CD4-positive, CD25-positive, alpha-beta regulatory T cell (primary cell): Measurements from ENCODE around the gene PRSS27. TPM values are rescaled to one million over a fixed set of nuclear protein-coding genes. Genes with fewer than 3 reads are reported as not detected.

Experiments used
- ATAC-seq, 2 donors: fragments of 150-1000 bp; cut with Tn5 transposase; one replicate each; pipeline ENCODE4 v1.10.0; 2021; ENCODE audit warnings: low read depth in 2 of 2, moderate number of reproducible peaks in 2 of 2, moderate library complexity in 1 of 2
- DNase-seq, 3 donors: peaks; one replicate each; pipeline versions ENCODE4 v3.0.0 to v3.0.0-alpha.2; 2012 to 2022; ENCODE audit warnings: mixed read lengths in 1 of 3
- H3K27ac ChIP-seq: one replicate; pipeline ENCODE4 v1.7.0; 2013; ENCODE audit warnings: mild to moderate bottlenecking, low read length; ENCODE audit not compliant: insufficient read depth, poor library complexity, severe bottlenecking
- H3K27me3 ChIP-seq: one replicate; pipeline ENCODE4 v1.7.0; 2013; ENCODE audit warnings: low read length; ENCODE audit not compliant: control insufficient read depth, insufficient read depth
- H3K36me3 ChIP-seq: one replicate; pipeline ENCODE4 v1.7.0; 2013; ENCODE audit warnings: mild to moderate bottlenecking, low read length, moderate library complexity; ENCODE audit not compliant: control insufficient read depth, insufficient read depth
- H3K4me1 ChIP-seq: 2 replicates; pipeline ENCODE4 v1.7.0; 2013; ENCODE audit warnings: mild to moderate bottlenecking, low read length; ENCODE audit not compliant: insufficient read depth, control insufficient read depth, poor library complexity, severe bottlenecking
- H3K4me3 ChIP-seq: one replicate; pipeline ENCODE4 v1.7.0; 2013; ENCODE audit warnings: low read depth, mild to moderate bottlenecking, low read length, moderate library complexity
- H3K9me3 ChIP-seq, 2 experiments: 1 replicate in 1 of 2; 2 replicates in 1 of 2; pipeline ENCODE4 v1.7.0; 2013; ENCODE audit warnings: low read length in 2 of 2, mild to moderate bottlenecking in 1 of 2, moderate library complexity in 1 of 2; ENCODE audit not compliant: control insufficient read depth in 2 of 2
- H3K27ac Mint-ChIP-seq, 3 donors: one replicate each; pipeline ENCODE4 v1.8.0; 2020 to 2022; ENCODE audit warnings: mild to moderate bottlenecking in 3 of 3, mixed read lengths in 3 of 3, moderate library complexity in 2 of 3
- H3K27me3 Mint-ChIP-seq: one replicate; pipeline ENCODE4 v1.8.0; 2022; ENCODE audit warnings: mild to moderate bottlenecking, mixed read lengths
- H3K36me3 Mint-ChIP-seq: one replicate; pipeline ENCODE4 v1.8.0; 2020; ENCODE audit warnings: mixed read lengths
- H3K4me1 Mint-ChIP-seq, 4 donors: one replicate each; pipeline ENCODE4 v1.8.0; 2020 to 2022; ENCODE audit warnings: mixed read lengths in 4 of 4, mild to moderate bottlenecking in 1 of 4
- H3K4me3 Mint-ChIP-seq, 4 donors: one replicate each; pipeline ENCODE4 v1.8.0; 2020 to 2022; ENCODE audit warnings: mild to moderate bottlenecking in 4 of 4, mixed read lengths in 4 of 4, moderate library complexity in 3 of 4
- H3K9me3 Mint-ChIP-seq, 7 donors: one replicate each; pipeline ENCODE4 v1.8.0; 2020 to 2022; ENCODE audit warnings: mixed read lengths in 7 of 7, mild to moderate bottlenecking in 3 of 7, moderate library complexity in 2 of 7
- polyA plus RNA-seq, 4 donors: library from polyadenylated mRNA; unstranded; fragments of 300-500 nt; fragmentation: Illumina TruSeq; gene quantifications; one replicate each; pipeline ENCODE4 v1.2.3, GENCODE V29; 2021
- total RNA-seq: library from RNA; stranded (reverse); gene quantifications from one replicate; pipeline ENCODE4 v1.2.3, GENCODE V29; 2022

PRSS27 gene
- total and polyA plus RNA-seq, 5 donors from 2014 or later: 0.13 to 0.81 (median 0.14) TPM; not detected in 2

DNA sequence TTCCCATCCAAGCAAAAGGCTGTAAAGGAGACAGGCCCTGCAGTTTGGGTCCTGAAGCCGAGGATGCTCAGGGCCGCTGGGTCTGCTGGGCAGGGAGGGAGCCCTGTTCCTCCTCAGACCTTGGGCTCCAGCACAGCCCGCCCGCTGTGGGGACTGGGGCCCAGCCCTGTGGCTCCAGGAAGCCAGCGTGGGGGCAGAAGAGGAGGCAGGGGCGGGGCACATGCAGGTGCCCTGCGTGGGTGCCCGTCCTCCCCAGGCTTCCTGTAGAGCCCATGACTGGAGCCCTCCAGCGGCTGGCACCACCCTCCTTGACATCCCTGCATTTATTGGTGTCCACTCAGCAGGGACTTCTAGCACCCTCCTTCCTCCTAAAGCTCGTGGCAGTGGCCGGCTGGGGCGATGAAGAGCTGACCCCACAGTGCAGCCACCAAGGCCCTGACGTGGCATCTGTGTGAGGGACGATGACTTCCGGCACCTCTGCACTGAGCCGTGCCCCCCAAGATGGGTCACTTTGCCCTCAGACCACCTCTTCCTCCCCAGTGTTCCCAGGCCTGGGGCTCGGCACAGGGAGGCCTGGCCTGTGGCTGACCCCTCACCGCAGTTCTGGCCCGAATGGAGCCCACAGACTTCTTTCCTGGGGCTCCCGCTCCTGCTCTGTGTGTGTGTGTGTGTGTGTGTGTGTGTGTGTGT is 9.9 kb downstream of the PRSS27 start:
- Histone ChIP-seq H3K27ac (no peak overlapping the region), H3K4me1 (no peaks in the 10 kb centered on the region), H3K36me3 (peaks cover 16% of the 10 kb centered on the region), H3K27me3 (no peaks in the 10 kb centered on the region), H3K4me3 (no peak overlapping the region), H3K9me3 (no peaks in the 10 kb centered on the region)
- ATAC-seq: no peak
- peaks cover 6% of the 10 kb centered on the region for H3K36me3 Mint-ChIP-seq
- peak in 1 of 3 donors; percentile 16 for DNase-seq
- H3K9me3 Mint-ChIP-seq: peaks cover 0 to 2% (median 0%) of the 10 kb centered on the region in 7 donors
- peaks cover 0 to 8% (median 3%) of the 10 kb centered on the region in 4 donors for H3K4me1 Mint-ChIP-seq
- peaks cover 11% of the 10 kb centered on the region for H3K27me3 Mint-ChIP-seq
- H3K27ac Mint-ChIP-seq: peak overlapping the region in 1 of 3 donors; percentile 83
- H3K4me3 Mint-ChIP-seq: no peak overlapping the region

- peaks cover 7% of the 10 kb centered on the region for H3K27me3 Mint-ChIP-seq
- peaks cover 0 to 5% (median 1%) of the 10 kb centered on the region in 4 donors for H3K4me1 Mint-ChIP-seq
- DNase-seq: no peak
- H3K36me3 Mint-ChIP-seq: peaks cover 6% of the 10 kb centered on the region
- H3K27me3 ChIP-seq: no peaks in the 10 kb centered on the region
- H3K27ac Mint-ChIP-seq: no peak overlapping the region
- H3K4me1 ChIP-seq: no peaks in the 10 kb centered on the region
- H3K4me3 Mint-ChIP-seq: no peak overlapping the region
- no peak for ATAC-seq
- no peak overlapping the region for H3K4me3 ChIP-seq
- peaks cover 16% of the 10 kb centered on the region for H3K36me3 ChIP-seq
- no peak overlapping the region for H3K27ac ChIP-seq
- H3K9me3 ChIP-seq: no peaks in the 10 kb centered on the region
- H3K9me3 Mint-ChIP-seq: peaks cover 0 to 2% (median 0%) of the 10 kb centered on the region in 7 donors
Observed at GRCh38 chr16:2709588-2709984, 10.4 kb downstream of the PRSS27 start.

DNA sequence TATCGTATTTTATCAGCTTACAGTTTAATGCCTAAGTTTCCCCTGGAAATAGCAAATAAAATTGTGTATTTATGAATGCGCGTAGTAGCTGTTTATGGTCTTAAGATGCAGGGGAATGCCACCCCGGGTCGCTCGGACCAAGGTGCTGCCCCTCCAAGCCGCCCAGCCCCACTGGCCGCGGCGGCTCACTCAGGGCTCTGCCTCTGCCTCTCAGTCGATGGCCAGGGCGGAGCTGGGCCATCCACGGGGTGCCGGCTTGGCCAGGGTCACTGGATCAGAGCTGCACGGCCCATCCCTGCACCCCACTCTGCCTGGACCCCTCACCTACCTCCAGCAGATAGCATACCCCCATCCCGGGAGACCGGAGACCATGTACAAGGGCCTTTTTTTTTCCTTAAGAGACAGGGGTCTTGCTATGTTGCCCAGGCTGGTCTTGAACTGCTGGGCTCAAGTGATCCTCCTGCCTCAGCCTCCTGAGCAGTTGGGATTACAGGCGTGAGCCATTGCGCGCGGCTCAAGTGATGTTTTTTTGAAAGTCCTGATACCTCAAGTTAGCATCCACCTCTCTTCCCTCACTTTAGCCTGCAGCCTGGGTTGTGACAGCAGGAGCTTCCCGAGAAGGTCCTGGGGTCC is 11.0 kb downstream of the PRSS27 start:
- ATAC-seq: no peak
- no peak overlapping the region for H3K27ac Mint-ChIP-seq
- peaks cover 0 to 2% (median 0%) of the 10 kb centered on the region in 7 donors for H3K9me3 Mint-ChIP-seq
- no peak overlapping the region for H3K27ac ChIP-seq
- H3K27me3 Mint-ChIP-seq: peaks cover 6% of the 10 kb centered on the region
- H3K4me1 ChIP-seq: no peaks in the 10 kb centered on the region
- H3K4me3 ChIP-seq: no peak overlapping the region
- H3K4me3 Mint-ChIP-seq: no peak overlapping the region
- H3K9me3 ChIP-seq: no peaks in the 10 kb centered on the region
- H3K27me3 ChIP-seq: no peaks in the 10 kb centered on the region
- no peak for DNase-seq
- H3K4me1 Mint-ChIP-seq: peaks cover 0 to 5% (median 1%) of the 10 kb centered on the region in 4 donors
- H3K36me3 ChIP-seq: peaks cover 16% of the 10 kb centered on the region
- peaks cover 6% of the 10 kb centered on the region for H3K36me3 Mint-ChIP-seq

DNA sequence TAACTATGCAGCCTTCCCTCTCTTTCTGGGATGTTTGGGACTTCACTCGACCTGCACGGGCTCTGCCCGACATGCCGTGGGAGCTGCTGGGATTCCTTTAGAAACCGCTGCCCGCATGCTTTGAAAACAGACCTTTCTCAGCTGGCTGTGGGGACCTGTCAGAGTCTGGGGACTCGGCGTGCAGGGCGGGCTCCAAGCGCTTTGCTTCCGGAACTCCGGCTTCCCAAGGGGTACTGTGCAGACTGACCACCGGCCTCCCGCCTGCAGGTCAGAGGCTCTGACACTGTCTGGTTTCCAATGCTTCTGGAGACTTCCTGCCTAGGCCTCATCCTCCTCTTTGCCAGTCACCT is 11.8 kb downstream of the PRSS27 start:
- H3K27me3 Mint-ChIP-seq: no peaks in the 10 kb centered on the region

DNA sequence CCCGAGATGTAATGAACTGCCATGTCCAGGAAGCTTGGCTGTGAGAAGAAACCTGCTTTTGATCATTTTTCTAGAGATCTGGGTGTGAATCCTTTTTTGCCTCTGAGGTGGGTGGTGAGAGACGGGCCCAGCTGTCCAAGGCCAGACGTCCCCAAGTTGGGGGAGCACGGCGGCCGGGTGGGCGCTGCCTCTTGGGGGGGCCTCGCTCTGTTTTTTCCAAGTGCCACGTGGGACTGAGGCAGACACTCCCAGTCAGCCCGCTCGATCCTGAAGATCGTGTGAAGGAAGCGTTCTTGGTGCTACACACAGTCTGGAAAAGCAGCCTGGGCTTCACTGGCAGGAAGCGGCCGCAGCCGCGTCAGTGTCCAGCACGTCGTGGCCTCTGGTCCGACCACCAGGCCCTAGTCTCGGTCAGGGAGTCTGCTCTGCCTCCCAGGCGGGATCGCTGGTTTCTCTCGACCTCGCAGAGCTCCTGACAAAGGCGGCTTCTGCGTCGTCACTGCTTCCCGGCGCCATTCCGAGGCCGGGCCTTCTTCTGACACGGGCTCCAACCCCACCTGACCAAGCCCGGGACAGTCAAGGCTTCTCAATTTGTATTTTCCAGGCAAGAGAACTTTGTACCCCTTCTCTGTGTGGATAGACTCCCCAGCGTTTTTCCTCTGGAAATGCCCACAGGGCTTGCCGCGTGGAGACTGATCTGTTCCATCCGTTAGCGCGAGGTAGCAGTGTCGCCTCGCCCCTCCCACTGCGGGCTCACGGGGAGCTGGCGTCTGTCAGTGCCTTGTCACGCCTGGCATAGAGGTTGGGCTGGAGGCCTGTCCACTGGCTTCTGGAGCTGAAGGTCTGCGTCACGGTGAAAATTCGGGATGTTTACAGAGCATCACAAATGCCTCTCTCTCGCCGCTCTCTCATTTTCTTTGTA is 12.4 kb downstream of the PRSS27 start:
- no peak overlapping the region for H3K27ac ChIP-seq
- Mint-ChIP-seq H3K27me3 (no peaks in the 10 kb centered on the region), H3K4me3 (no peak overlapping the region), H3K36me3 (peaks cover 6% of the 10 kb centered on the region), H3K27ac (no peak overlapping the region), H3K4me1 (peaks cover 0 to 5% (median 1%) of the 10 kb centered on the region in 4 donors), H3K9me3 (peaks cover 0 to 2% (median 0%) of the 10 kb centered on the region in 7 donors)
- ATAC-seq (no peak), DNase-seq (no peak)
- H3K36me3 ChIP-seq: peaks cover 26% of the 10 kb centered on the region
- no peaks in the 10 kb centered on the region for H3K27me3 ChIP-seq
- H3K4me1 ChIP-seq: no peaks in the 10 kb centered on the region
- no peaks in the 10 kb centered on the region for H3K9me3 ChIP-seq
- no peak overlapping the region for H3K4me3 ChIP-seq

More for the DNA sequence above, 11.8 kb downstream of the PRSS27 start:
- Histone ChIP-seq H3K4me3 (no peak overlapping the region), H3K36me3 (peaks cover 19% of the 10 kb centered on the region), H3K4me1 (no peaks in the 10 kb centered on the region), H3K27ac (no peak overlapping the region), H3K27me3 (no peaks in the 10 kb centered on the region), H3K9me3 (no peaks in the 10 kb centered on the region)
- ATAC-seq (no peak), DNase-seq (no peak)
- peaks cover 0 to 5% (median 1%) of the 10 kb centered on the region in 4 donors for H3K4me1 Mint-ChIP-seq
- H3K4me3 Mint-ChIP-seq: no peak overlapping the region
- peaks cover 0 to 2% (median 0%) of the 10 kb centered on the region in 7 donors for H3K9me3 Mint-ChIP-seq
- H3K27ac Mint-ChIP-seq: no peak overlapping the region
- peaks cover 6% of the 10 kb centered on the region for H3K36me3 Mint-ChIP-seq

- DNase-seq: no peak
- Mint-ChIP-seq H3K36me3 (peaks cover 6% of the 10 kb centered on the region), H3K27ac (no peak overlapping the region), H3K4me1 (peaks cover 0 to 5% (median 1%) of the 10 kb centered on the region in 4 donors), H3K9me3 (peaks cover 0 to 2% (median 0%) of the 10 kb centered on the region in 7 donors), H3K4me3 (no peak overlapping the region), H3K27me3 (no peaks in the 10 kb centered on the region)
- H3K4me3 ChIP-seq: no peak overlapping the region
- ATAC-seq: no peak
- no peaks in the 10 kb centered on the region for H3K27me3 ChIP-seq
- H3K27ac ChIP-seq: no peak overlapping the region
- H3K4me1 ChIP-seq: no peaks in the 10 kb centered on the region
- H3K9me3 ChIP-seq: no peaks in the 10 kb centered on the region
- H3K36me3 ChIP-seq: peaks cover 33% of the 10 kb centered on the region
Observed at GRCh38 chr16:2706611-2707311, 13.3 kb downstream of the PRSS27 start.

GRCh38 chr16:2706085-2706484 is 13.9 kb downstream of the PRSS27 start:
- Histone ChIP-seq H3K36me3 (peaks cover 33% of the 10 kb centered on the region), H3K27me3 (no peaks in the 10 kb centered on the region), H3K4me1 (no peaks in the 10 kb centered on the region), H3K27ac (no peak overlapping the region), H3K4me3 (no peak overlapping the region), H3K9me3 (no peaks in the 10 kb centered on the region)
- H3K4me3 Mint-ChIP-seq: no peak overlapping the region
- no peak for DNase-seq
- no peaks in the 10 kb centered on the region for H3K27me3 Mint-ChIP-seq
- peaks cover 6% of the 10 kb centered on the region for H3K36me3 Mint-ChIP-seq
- H3K27ac Mint-ChIP-seq: no peak overlapping the region
- H3K4me1 Mint-ChIP-seq: peaks cover 0 to 5% (median 1%) of the 10 kb centered on the region in 4 donors
- no peak for ATAC-seq
- H3K9me3 Mint-ChIP-seq: peaks cover 0 to 2% (median 0%) of the 10 kb centered on the region in 7 donors
